ENCODE results near the gene TENM4. TPM values are rescaled to one million over a fixed set of nuclear protein-coding genes. Genes with fewer than 3 reads are reported as not detected.
"Not testable (repeated sequence)": the region's sequence is repeated elsewhere in the genome, so short reads cannot be mapped to it uniquely, and the experiment has no call there.

Gene TENM4
- total RNA-seq, 1 donor from 2014 or later: 2.9 TPM

DNA sequence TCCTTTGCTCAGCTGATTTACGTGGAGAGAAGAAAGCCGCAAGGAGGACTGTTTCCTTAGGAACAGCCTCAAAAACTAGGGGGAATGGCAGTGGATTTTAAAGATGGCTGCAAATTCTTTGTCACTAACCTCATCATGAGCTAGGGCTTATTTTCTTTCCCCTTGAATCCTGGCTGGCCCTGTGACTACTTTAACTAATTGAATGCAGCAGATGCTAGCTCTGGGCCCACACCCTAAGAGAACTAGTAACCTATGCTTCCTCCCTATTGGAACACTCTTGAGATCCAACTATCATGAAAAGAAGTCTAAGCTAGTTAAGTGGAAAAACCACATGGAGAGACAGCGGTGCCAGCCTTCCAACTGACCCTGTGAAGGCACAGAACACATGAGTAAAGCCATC lies 444.8 kb downstream of the TENM4 start:
- no peak for DNase-seq

DNA sequence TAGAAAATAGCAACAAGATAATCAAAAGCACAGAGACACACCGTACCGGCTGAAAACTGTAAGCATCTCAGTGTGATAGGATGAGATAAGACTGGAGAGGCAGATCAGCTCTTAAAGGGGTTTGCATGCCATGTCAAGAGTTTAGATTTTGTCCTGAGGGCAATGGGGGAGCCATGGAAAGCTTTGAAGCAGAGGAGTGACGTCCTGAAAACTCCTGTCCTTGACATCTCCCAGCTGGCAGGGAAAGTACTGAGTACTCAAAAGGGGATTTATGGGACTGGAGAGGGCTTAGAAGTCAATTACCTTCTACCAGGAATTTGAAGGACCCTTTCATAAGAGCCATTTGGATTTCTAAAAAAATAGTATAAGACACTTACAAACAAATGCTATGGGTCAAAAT lies 445.7 kb downstream of the TENM4 start:
- DNase-seq: no peak

DNA sequence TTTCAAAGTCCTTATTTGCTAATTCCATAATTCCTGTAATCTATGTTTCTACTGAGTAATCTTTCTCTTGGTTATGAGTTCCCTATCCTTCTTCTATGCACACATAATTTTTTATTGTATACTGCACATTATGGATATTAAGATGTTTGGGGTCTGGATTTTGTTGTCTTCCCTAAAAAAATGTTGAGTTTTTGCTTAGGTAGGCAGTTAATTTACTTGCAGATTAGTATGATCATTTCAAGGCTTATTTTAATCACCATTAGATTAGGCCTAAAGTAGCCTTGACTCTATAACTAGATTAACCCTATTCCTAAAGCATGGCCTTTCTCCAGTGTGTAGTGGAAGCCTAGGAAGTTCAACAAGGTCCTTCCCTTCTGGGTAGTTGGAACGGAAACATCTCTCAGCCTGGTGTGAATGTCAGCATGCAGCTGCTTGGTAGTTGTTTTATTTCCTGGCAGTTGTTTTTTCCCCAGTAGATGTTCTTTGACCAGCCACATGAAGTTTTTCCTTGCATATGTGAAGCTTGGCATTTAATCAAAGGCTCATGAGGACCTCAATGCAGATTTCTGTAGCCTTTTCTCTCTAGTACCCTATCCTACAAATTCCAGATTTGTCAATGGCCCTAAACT lies 446.9 kb downstream of the TENM4 start:
- DNase-seq: peak; percentile 13

DNA sequence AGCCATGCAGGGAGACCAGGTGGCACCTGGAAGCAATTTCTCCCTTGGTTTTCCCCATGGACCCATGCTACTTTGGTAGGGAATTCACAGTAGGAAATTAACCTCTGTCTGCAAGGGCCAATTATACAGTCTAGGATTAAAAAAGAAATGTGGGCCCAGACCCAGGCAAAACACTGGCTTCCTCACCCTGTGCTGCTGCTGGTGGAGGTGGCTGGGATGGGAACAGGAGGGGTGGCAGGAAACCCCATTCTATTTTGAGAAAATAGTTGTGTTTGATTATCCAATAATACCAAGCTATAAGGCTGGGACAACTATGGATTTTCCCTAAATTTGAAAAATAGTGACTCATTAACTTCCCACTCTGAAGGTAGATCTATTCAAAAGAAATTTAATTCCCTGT lies 449.1 kb downstream of the TENM4 start:
- no peak for DNase-seq

DNA sequence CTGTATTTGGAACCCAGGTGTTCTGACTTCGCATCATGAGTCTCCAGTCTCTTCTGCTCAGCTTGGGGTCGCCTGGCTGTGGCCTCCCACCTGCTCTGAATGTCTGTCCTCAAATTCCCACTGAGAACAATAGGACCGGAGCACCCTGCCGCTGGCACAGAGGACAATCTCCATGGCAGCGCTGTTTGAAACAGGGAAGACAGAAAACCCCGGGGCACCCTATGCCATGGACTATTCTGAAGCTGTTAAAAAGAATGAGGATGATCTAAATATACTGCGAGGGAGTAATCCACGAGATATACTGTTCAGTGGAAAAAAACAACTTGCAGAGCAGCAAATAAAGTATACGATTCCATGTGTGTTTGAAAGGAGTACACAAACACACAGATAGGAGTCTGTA lies 450.6 kb downstream of the TENM4 start:
- no peak for DNase-seq

DNA sequence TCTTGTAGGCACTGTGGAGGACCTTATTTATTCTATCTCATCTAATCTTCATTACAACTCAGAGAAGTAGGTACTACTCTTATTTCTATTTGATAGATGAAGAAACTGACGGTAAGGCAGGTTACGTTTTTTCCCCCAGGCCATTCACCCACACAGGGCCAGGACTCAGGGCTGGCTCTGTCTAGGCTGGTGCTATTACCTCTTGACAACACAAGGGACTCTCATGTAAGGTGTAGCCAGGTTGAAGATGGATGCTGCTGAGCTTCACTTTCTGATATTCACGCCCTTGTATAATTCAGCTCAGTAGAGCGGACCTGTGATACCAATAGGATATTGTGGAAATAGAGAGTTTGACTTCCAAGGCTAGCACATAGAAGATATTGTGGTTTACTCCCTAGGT lies 453.1 kb downstream of the TENM4 start:
- DNase-seq: no peak

DNA sequence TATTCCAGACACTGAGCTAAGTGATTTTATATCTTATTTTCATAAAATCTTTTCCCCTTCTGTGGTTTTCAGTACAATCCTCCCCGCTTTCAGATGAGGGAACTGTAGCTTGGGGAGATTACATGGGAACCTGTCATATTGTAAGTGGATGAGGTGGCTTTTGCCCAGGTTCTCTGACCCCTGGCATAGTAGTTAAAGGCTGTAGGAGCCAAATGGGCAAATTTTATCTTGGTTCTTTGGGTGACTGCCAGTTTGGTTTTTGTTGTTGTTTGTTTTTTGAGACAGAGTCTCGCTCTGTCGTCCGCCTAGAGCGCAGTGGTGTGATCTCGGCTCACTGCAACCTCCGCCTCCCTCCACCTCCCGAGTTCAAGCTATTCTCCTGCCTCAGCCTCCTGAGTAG lies 454.5 kb downstream of the TENM4 start:
- no peak for DNase-seq

DNA sequence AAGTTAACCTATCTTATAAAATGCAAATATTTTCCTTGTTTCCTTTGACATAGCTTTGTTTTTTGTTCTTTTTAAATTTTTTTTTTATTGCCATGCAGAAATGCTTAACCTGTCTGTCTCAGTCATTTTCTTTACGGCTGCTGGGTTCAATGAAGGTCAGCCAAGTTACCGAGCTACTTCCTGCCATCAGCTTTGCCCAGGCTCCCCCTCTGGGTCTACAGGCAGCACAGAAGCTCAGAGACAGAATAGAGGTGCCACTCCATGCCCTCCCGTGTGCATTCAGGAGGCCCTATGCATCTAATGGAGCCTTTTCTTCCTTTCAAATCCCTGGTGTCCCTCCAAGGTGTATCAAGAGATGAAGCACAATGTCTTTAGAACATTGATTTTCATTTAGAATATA lies 455.2 kb downstream of the TENM4 start:
- no peak for DNase-seq

DNA sequence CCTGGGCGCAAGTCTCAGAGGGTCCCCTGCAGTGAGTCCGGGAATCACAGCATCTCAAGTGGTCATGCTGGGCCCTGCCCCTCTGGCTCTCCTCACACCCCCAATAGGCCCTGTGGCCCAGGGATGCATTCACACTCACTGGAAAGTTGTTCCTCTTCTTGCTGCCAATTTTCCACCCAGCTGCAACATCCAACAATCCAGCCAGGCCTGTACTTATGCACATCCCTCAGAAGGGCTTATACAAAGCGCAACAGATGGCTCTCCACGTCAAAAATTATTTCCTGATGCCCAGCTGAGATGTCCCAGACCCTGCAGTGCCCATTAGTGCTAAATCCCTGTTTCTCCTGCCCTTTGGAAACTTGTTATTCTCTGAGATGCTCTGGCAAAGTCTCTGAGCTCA lies 458.4 kb downstream of the TENM4 start:
- no peak for DNase-seq

DNA sequence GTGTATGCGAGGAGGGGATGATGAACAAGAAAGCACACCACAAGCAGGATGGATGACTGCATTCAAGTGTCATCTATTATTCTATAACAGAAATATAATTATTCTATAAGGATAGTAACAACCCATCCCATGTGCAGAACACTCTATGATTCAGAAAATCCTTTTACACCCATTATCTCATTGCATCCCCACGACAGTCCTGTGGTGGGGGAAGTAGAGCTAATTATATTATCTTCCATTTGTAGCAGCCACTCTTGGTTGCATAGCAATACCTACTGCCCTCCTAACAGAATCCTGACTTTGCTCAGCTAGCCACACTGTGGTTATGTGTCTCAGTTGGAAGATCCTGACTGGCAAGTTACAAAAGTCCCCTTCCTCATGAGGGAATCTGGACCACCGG lies 459.7 kb downstream of the TENM4 start:
- DNase-seq: no peak

DNA sequence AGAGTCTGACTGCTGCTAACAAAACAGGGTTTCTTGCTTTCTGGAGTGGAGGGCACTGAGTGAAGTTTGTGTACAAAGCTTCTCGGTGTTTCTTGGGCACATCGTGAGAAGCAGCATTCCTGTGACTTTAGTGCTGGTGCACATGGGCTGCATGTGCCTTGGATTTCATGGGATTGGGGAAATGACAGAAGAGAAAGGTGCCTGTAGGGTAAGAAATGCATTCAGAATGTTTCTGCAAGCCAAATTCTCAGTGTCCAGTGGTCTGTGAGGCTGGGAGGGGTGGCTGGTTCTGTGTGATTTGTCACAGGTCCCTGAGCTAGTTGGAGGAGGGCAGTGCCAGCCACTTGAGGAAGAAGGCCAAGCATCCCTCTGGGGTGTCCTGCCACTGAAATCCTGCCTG lies 462.0 kb downstream of the TENM4 start:
- DNase-seq: no peak

DNA sequence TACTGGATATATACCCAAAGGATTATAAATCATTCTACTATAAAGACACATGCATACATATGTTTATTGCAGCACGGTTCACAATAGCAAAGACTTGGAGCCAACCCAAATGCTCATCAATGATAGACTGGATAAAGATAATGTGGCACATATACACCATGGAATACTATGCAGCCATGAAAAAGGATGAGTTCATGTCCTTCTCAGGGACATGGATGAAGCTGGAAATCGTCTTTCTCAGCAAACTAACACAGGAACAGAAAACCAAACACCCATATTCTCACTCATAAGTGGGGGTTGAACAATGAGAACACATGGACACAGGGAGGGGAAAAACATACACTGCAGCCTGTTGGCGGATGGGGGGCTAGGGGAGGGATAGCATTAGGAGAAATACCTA lies 463.0 kb downstream of the TENM4 start:
- not testable (repeated sequence) for DNase-seq

DNA sequence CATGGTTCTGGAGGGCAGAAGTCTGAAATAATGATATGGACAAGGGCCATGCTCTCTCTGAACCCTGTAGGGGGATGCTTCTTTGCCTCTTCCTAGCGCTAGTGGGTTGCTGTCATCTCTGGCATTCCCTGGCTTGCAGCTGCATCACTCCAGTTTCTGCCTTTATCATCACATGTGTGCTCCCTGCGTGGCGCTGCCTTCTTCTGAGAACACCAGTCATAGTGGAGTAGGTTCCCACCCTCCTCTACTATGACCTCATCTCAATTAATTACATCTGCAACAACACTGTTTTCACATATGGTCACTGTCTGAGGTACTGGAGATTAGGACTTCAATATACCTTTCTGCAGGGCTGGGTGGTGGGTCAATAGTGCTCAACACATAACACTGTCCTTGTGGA lies 463.8 kb downstream of the TENM4 start:
- no peak for DNase-seq

DNA sequence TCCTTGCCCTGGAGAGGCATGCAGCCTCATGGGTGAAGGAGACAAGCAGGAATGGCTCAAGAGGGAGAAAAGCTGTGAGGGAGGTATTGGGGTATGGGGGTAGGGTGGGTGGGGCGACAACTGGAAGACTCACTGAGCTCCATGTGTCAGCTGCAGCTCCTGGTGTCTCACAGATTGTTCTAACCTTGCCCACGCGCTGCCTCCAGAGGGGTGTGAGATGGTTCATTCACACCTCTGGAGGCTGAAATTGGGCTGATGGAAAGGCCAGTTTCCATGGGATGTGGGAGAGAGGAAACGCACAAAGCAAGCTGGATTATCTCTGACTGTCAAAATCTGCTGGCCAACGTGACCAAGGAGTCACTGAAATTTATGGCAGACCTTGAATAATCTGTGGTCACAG lies 465.7 kb downstream of the TENM4 start:
- DNase-seq: no peak

DNA sequence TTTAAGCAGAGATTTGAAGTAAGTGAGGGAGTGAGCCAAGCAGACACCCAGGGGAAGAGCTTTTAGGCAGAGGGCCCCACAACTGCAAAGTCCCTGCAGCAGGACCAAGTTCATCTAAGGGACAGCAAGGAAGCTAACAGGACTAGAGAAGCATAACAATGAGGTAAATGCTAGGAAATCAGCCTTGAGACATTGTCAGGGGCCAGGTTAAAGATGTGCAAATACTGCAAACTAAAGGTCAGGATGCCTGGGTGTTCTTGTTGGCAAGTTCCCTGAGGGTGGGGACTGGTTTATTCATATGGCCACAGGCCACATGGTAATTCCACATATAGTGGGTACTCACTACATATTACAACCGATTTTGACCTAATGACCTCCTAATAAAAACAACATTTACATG lies 467.0 kb downstream of the TENM4 start:
- DNase-seq: no peak

DNA sequence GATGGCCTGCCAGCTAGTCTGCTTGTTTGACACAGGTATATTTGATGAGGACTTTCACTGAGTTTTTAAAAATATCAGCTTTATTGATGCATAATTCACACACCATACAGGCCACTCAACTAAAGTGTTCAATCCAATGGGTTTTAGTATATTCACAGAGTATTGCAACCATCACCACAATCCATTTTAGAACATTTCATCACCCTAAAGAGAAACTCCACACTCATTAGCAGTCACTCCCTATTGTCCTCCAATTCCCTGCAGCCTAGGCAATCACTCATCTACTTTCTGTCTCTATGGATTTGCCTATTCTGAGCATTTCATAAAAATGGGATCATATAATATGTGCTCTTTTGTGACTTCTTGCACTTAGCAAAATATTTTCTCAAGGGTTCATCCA lies 468.2 kb downstream of the TENM4 start:
- no peak for DNase-seq

DNA sequence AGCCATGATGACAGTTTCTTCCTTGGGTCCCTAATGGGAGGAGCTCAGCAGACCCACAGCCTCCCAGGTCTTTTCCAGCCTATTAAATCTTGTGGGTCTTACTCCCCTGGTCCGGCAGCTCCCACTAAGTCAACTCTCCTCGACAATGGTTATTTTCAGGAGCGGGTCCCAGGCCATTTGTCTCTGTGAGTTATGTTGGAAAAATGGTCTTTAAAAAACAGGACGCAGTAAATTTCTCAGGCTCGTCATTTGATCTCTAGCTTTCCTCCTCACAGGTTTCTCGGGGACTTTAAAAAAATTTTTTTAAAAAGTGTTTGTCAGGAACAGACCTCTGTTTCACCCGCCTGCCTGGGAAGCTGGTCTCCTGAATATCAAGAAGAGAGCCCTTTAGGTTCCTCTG lies 468.7 kb downstream of the TENM4 start:
- no peak for DNase-seq

DNA sequence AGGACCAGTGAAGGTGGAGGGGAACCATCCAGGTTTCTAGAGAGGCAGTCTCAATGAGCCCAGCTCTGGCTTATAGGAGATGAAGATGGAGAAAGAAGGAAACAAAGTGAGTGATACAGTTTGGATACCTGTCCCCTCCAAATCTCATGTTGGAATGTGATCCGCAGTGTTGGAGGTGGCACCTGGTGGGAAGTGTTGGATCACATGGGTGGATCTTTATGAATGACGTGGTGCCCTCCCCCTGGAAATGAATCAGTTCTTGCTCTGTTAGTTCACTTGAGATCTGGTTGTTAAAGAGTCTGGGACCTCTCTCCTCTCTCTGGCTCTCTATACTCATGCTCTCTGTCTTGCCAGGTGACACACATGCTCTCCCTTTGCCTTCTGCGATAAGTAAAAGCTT lies 473.0 kb downstream of the TENM4 start:
- no peak for DNase-seq

DNA sequence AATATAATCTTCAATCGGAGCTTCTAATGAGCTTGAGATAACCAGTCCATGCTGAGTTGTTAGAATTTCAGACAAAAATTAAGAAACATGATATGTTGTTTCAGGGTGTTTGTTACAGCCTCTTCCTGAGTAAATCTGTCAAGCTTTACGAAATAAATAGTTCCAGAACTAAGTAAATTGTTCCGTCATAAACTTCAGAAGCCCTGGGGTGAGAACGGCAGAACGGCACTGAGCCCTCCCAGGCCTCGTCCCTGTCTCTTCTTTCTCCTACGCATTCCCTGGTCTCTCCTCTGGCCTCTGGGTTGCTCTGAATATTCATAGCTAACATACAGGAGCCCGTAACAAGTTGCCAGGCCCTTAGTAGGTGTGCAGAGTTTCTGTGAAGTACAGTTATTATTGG lies 475.4 kb downstream of the TENM4 start:
- DNase-seq: no peak

DNA sequence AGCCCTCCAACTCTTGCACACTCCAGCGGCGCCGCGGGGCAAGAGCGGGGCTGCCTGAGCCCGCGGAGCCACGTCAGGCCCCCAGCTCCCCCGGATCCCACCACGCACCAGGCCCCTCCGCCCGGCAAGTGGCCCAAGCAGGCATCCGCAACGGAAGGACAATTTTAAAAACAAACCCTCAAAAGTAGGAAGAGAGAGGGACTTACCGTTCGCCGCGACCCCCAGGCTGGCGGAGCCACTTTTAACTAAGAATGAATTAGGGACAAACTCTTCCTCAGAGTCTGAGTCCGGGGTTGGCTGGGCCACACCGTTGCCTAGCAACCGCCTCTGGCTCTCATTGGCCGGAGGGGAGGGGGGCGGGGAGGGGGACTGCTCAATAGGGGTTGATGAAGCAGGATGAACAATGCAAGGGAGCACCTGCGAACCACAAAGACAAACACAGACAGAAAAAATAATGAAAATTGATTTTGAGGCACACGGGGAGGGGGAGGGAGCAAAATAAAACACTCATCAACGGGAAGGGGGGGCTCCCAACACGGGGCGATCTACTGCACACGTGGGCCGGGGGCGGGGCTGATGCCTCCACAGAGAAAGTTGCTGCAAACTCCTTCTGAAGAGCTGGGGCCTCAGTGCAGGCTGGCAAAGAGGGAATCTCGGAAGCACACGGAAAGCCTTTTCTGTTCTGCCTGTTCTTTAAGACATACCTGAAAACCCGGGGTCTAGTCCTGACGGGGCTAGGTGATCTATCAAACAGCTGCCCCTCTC lies 478.7 kb downstream of the TENM4 start:
- peak; percentile 2 for DNase-seq

DNA sequence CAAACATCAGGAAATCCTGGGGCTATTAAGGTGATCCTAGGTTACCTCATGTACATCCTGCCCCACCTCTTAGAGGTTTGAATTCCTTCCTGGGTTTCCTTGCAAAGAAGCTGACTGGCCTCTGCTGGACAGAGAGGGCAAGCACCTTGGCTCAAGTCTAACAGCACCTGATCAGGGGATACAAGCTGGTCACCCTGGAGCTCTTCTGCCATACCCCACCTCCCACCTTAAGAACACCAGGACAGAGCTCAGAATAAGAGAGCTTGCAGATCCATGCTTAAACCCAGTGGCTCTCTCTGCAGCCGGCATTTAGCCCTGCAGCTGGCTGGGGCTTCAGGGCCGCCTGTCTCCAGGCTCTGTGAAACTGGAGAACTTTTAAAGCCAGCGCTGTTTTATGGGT lies 479.6 kb downstream of the TENM4 start:
- DNase-seq: peak; percentile 27

DNA sequence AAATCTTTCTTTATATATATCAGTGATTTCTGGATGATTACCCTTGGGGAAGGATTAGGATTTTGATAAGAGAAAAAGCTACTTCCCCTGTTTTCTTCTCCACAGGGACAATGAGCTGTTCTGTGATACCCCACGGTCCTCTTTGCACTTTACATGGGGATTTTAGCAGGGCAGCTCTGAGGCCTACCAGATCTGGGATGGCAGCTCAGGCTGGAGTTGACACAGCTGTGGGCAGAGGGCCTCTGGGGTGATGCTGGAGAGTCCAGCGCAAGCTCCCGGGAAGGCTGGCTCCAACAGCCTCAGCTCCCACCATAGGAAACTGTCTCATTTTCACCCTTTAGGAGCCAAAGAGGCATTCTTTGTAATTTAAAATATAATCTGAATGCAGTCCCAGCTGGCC lies 482.4 kb downstream of the TENM4 start:
- DNase-seq: no peak

DNA sequence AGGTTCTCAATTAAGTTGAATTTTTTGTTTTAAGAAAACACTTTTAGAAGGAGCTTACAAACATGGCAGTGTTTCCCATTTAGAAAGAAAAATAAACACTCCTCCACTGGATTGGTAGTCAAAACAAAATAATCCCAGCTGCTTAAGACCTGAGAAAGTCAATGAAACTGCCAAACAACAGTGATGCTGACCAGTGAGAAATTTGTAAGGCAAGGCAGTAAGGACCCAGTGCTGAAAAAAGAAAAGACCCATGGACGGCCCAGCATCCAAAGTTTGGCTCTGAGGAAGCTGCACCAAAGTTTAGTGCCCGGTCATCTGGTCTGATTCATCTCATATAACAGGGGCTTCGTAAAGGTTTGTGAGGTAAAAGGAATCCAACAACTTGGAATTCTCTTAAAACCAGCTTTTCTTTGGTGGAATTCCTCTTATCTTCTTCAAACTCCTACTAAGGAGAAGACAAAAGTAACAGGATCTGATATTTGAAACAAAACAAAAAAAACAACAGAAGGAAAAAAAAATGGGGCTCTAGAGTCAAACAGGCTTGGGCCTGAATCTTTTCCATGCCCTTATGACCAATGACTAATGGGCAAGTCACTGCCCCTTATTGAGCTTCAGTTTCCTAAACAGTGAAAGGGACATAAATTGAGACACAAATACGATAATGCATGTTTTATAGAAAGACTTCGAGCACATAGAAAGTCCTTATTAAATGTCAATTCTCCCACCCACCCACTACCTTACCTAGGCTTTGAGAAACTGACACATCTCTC lies 483.2 kb downstream of the TENM4 start:
- no peak for DNase-seq

DNA sequence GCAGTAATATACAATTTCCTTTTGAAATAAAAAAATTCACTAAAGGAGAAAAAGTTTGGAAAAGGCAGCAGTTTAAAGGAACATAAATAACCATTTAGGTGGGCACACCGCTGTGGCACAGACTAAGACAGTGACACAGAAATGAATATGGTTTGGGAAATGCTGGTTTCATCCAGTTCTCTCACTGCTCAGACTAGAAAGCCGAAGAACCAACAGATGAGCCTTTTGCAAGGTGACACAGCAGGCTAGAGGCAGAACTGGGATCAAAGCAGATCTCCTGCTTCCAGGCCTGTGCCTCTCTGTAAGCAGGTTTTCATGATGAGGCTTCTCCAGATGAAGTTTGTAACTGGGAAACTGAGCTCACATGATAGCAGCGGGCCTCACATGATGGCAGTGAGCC lies 486.1 kb downstream of the TENM4 start:
- DNase-seq: no peak

All from dermis blood vessel endothelial cell (primary cell).